HG02981 (cell line): ENCODE results near the gene LRGUK.

Experiments
- ATAC-seq: cut with Tn5 transposase; IDR thresholded peaks from one replicate; pipeline ENCODE4 v1.9.1; 2021; ENCODE audit warnings: mild to moderate bottlenecking, moderate library complexity; ENCODE audit not compliant: unreplicated experiment

Gene LRGUK

DNA sequence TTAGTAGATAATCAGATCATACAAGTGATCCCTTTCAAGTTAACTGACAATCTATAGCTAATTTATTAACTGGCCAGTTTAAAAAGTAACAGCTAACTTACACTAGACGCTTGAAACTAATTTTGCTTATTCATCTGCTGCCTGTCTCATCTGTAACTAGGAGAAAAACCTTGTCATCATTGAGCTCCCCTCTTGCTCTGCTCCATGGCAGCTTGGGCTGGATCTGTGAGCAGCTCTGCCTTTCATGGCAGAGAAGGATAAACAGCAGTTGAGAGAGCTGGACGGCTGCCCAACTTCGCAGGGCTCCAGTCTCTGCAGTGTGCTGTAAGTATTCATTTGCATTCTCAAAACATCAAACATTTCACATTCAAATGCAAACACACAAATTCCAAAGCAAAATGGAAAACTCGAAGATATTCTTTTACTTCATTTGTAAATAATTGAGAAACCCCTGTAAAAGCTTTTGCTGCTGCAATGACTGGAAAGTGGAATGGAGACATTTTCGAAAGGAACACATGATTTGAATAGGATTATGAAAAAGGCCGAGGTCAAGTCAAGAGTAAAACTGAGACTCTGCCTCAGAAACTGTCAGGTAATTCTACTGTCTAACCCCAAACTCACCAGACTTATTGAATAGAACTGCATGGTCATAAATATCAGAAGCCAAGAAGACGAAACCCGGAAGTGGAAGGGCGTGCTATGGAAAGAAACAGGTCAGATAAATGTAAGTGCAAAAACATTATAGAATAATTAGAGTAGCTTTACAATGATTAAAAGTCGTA, 172.0 kb downstream of the LRGUK start:
- ATAC-seq = peak; percentile 49

GRCh38 chr7:134300988-134301387, 173.8 kb downstream of the LRGUK start:
- no peak for ATAC-seq

DNA sequence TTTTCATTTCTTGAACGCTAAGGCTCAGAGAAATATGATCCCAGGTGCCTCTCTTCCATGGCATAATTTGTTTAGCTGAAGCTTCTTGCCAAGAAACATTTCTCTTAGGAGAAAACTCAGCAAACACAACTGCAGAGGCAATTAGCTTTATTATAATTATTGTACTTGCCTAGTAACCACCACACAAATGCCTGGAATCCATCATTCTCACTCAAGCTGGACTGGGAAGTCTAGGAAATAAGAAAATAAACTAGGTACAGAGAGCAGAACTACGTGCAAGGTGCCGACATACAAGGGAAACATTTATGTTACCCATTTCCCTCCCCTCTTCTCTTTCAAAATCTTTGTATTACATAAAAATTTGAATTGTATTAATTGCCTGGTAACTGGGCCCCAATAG, 174.5 kb downstream of the LRGUK start:
- ATAC-seq = no peak

GRCh38 chr7:134302120-134302519, 175.0 kb downstream of the LRGUK start:
- no peak for ATAC-seq

GRCh38 chr7:134307320-134307719, 180.2 kb downstream of the LRGUK start:
- ATAC-seq = no peak

GRCh38 chr7:134308548-134308947, 181.4 kb downstream of the LRGUK start:
- ATAC-seq = no peak

- ATAC-seq = no peak
Measured at GRCh38 chr7:134311807-134312206, 184.7 kb downstream of the LRGUK start.

DNA sequence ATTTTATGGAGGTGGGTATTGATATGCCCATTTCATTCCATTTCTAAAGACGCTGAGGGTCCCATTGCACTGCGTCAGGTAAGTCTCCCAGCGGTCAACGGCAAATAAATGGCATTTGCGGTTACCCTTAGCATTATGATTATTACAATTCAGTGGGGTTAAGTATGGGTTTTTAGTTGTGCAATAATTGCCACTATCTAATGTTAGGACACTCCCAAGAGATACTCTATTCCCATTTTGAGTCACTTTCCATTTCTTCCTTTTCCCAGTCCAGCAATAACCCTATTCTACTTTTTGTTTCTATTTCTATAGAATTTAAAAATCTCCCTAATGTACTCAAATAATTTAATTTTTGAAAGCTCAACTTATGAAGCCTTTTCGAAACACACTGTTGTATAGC, 185.6 kb downstream of the LRGUK start:
- no peak for ATAC-seq

DNA sequence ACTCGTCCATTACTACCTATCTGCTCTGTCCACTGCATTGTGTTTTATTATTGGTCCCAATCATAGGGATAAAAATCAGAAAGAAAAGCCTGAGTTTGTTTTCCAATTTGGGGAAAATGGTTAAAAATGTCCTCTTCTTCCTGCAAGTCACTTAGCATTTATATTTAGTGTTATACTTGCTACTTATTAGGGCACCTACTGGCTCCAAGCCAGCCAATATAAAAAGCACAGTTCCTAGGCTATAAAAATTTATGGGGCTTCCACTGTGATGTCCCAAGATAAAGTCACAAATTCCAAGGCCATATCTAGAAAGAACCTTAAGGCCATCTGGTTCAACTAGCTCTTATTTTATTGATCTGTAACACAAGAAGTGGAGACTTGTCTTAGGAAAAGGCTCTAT, 186.4 kb downstream of the LRGUK start:
- ATAC-seq = no peak
